ENCODE results near the gene NGEF.

The NGEF gene

GRCh38 chr2:233005096-233005495 lies 8.0 kb downstream of the NGEF start:
- DNase-seq (ENCODE audit: insufficient read length, low spot score) (no peak), FAIRE-seq (no peak)
- TF ChIP-seq POLR2A (IDR thresholded peaks at IDR 0.05; ENCODE audit: low read depth, low read length): no peak

- no peak for TF ChIP-seq POLR2A (IDR thresholded peaks at IDR 0.05; ENCODE audit: low read depth, low read length)
- DNase-seq (ENCODE audit: insufficient read length, low spot score) (no peak), FAIRE-seq (no peak)
These were observed 9.1 kb downstream of the NGEF start for GRCh38 chr2:233003658-233004555.

- DNase-seq (ENCODE audit: insufficient read length, low spot score) (no peak), FAIRE-seq (no peak)
- no peak for TF ChIP-seq POLR2A (IDR thresholded peaks at IDR 0.05; ENCODE audit: low read depth, low read length)
These were observed 10.0 kb downstream of the NGEF start for GRCh38 chr2:233002829-233003657.

DNA sequence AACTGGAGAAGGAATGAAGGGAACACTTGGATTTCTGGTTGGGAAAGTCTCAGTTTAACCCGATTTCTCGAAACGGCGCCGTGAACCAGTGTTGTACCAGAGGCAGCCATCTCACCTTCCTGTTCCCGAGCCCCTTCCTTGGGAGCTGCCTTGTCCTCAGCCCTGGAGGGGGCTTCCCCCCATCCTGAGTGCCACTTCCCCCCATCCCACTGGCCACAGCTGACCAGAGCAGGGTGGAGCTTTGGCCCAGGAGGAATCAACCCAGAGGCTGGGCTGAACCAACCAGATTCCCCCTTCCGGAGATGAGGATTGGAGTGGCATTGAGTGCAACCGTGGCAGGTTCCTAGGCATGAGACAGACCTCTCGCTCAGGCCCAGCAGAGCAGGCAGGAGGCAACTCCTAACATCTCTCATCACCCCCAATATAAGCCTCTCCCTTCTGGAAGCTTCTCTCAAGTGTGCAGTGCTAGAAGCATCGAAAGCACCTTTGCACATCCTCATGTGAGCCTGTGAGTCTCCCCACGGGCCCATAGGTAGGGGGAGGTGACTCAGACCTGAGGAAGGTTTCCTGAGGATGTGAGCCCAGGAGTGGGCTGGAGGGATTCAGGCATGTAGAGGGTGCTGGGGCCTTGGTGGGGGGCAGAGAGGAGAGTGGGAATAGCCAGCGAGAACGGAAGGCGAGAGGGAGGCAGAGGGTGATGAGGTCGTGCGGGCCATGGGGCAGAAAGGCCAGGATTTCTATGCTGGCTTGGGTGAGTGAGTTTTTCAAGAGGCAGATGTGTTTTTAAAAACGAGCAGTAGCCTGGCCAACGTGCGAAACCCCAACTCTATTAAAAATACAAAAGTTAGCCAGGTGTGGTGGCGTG lies 11.9 kb downstream of the NGEF start:
- no peak for FAIRE-seq
- no peak for DNase-seq (ENCODE audit: insufficient read length, low spot score)
- TF ChIP-seq POLR2A (IDR thresholded peaks at IDR 0.05; ENCODE audit: low read depth, low read length): no peak

GRCh38 chr2:232999354-232999753 lies 13.7 kb downstream of the NGEF start:
- DNase-seq (ENCODE audit: insufficient read length, low spot score) (no peak), FAIRE-seq (no peak)
- no peak for TF ChIP-seq POLR2A (IDR thresholded peaks at IDR 0.05; ENCODE audit: low read depth, low read length)

GRCh38 chr2:232998666-232998985 lies 14.4 kb downstream of the NGEF start:
- no peak for FAIRE-seq
- DNase-seq (ENCODE audit: insufficient read length, low spot score): no peak
- TF ChIP-seq POLR2A (IDR thresholded peaks at IDR 0.05; ENCODE audit: low read depth, low read length): no peak

DNA sequence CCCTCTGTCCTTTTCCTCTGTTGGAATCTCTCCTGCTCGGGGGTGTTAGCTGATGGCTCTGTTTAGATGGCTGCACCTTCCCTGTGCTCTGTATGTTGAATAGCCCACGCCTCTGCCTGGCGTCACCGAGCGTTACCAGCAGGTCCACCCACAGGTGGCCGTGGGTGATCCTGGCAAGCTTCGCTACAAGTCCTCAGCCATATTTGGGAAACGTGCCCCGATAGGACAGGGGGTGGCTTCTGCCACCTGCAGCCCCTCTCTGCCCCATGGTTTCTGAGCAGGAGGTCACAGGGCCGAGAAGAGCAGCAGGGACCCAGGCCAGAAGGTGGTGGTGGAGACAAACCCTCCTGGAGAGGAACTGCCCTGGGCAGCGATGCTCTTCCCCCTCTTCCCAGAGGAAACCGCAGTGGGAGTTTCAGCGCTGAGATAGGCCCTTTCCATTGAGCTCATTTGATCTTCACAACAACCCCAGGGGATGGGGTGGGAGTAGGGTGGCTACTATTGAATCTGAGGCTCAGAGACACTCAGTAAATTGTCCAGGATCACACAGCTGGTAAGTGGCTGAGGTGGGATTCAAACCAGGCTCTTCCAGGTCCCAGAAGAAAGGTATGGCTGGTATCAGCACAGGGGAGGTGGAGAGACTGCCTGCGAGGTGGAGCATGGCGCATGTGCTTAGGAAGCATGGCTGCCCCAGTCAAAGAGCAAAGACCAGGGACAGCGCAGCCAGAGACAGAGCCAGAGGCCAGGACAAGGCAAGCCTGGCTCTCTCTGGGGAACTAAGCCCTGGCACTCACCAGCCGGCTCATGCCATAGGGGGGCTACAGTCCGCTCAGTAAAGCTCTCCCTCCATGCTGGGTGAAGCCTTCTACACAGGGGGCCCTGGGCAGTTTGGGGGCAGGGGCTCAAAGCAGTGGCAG lies 15.0 kb downstream of the NGEF start:
- DNase-seq (ENCODE audit: insufficient read length, low spot score) (no peak), FAIRE-seq (no peak)
- no peak for TF ChIP-seq POLR2A (IDR thresholded peaks at IDR 0.05; ENCODE audit: low read depth, low read length)

- no peak for FAIRE-seq
These were observed 18.6 kb downstream of the NGEF start for GRCh38 chr2:232994446-232994845.

GRCh38 chr2:232993231-232993821 lies 19.7 kb downstream of the NGEF start:
- FAIRE-seq: no peak
- no peak for TF ChIP-seq POLR2A (IDR thresholded peaks at IDR 0.05; ENCODE audit: low read depth, low read length)
- DNase-seq (ENCODE audit: insufficient read length, low spot score): no peak

More at GRCh38 chr2:232994446-232994845, 18.6 kb downstream of the NGEF start:
- no peak for DNase-seq (ENCODE audit: insufficient read length, low spot score)
- TF ChIP-seq POLR2A (IDR thresholded peaks at IDR 0.05; ENCODE audit: low read depth, low read length): no peak

- no peak for DNase-seq (ENCODE audit: insufficient read length, low spot score)
- TF ChIP-seq POLR2A (IDR thresholded peaks at IDR 0.05; ENCODE audit: low read depth, low read length): no peak
- FAIRE-seq: no peak
These were observed 26.9 kb downstream of the NGEF start for GRCh38 chr2:232986155-232986554.

GRCh38 chr2:232984451-232985207 lies 28.4 kb downstream of the NGEF start:
- FAIRE-seq (no peak), DNase-seq (ENCODE audit: insufficient read length, low spot score) (no peak)
- TF ChIP-seq POLR2A (IDR thresholded peaks at IDR 0.05; ENCODE audit: low read depth, low read length): no peak

- no peak for TF ChIP-seq POLR2A (IDR thresholded peaks at IDR 0.05; ENCODE audit: low read depth, low read length)
- no peak for DNase-seq (ENCODE audit: insufficient read length, low spot score)
- FAIRE-seq: no peak
These were observed 29.4 kb downstream of the NGEF start for GRCh38 chr2:232983669-232984140.
